Activated CD4-positive, alpha-beta T cell treated with anti-CD3 and anti-CD28 coated beads, Interleukin-2, amount 10 ng/mL, durations not matched to agents 7 days and 5 days (primary cell): ENCODE results near the gene SANBR. TPM values are rescaled to one million over a fixed set of nuclear protein-coding genes. Genes with fewer than 3 reads are reported as not detected.
"Not testable (repeated sequence)": the region's sequence is repeated elsewhere in the genome, so short reads cannot be mapped to it uniquely, and the experiment has no call there.

Experiments used
- CTCF ChIA-PET: fragments of 350-600 bp; sonication (Branson Sonifier 250); formaldehyde crosslinking; loops from one replicate; lab custom pipeline; 2021; ENCODE audit warnings: antibody characterized with exemption; lab: Charles Lee
- POLR2A ChIA-PET: fragments of 350-600 bp; sonication (Branson Sonifier 250); formaldehyde crosslinking; loops from one replicate; lab custom pipeline; 2021; ENCODE audit warnings: antibody characterized with exemption; lab: Charles Lee
- DNase-seq: peaks from one replicate; pipeline ENCODE4 v3.0.0-alpha.2; 2020
- H3K27ac Mint-ChIP-seq: one replicate; pipeline ENCODE4 v1.8.0; 2021; ENCODE audit warnings: mild to moderate bottlenecking, moderate library complexity, mixed read lengths
- H3K27me3 Mint-ChIP-seq: one replicate; pipeline ENCODE4 v1.8.0; 2021; ENCODE audit warnings: mixed read lengths
- H3K36me3 Mint-ChIP-seq: one replicate; pipeline ENCODE4 v1.8.0; 2021; ENCODE audit warnings: low read depth, mixed read lengths
- H3K4me1 Mint-ChIP-seq: one replicate; pipeline ENCODE4 v1.8.0; 2021; ENCODE audit warnings: mixed read lengths
- H3K4me3 Mint-ChIP-seq: one replicate; pipeline ENCODE4 v1.8.0; 2021; ENCODE audit warnings: mild to moderate bottlenecking, moderate library complexity, mixed read lengths
- H3K9me3 Mint-ChIP-seq: one replicate; pipeline ENCODE4 v1.8.0; 2021; ENCODE audit warnings: mixed read lengths
- total RNA-seq, 2 experiments: library from RNA; stranded (reverse); gene quantifications; one replicate each; pipeline ENCODE4 v1.2.3, GENCODE V29; 2021

Gene SANBR
- 10 to 100 TPM; 11.6 to 11.7 TPM for total RNA-seq

GRCh38 chr2:61065714-61066709 lies at the start of gene SANBR:
Gene SANBR, plus strand, starts transcription at chr2:61065871. Its CDS starts 4,480 bp downstream, at chr2:61070351.
- peak within 1 kb of the TSS; percentile 92 for H3K4me3 Mint-ChIP-seq
- CTCF ChIA-PET = no interaction called here
- H3K27me3 Mint-ChIP-seq = no peaks in the 10 kb centered on the region
- H3K4me1 Mint-ChIP-seq = peaks cover 25% of the 10 kb centered on the region
- POLR2A ChIA-PET = no interaction called here
- H3K36me3 Mint-ChIP-seq = peaks cover 5% of the 10 kb centered on the region
- no peaks in the 10 kb centered on the region for H3K9me3 Mint-ChIP-seq
- peak within 1 kb of the TSS; percentile 87 for H3K27ac Mint-ChIP-seq
- DNase-seq = peak; percentile 83

- Mint-ChIP-seq H3K9me3 (no peaks in the 10 kb centered on the region), H3K27me3 (no peaks in the 10 kb centered on the region), H3K4me3 (peak overlapping the region; percentile 97), H3K27ac (no peak overlapping the region), H3K4me1 (peaks cover 42% of the 10 kb centered on the region), H3K36me3 (peaks cover 7% of the 10 kb centered on the region)
- POLR2A ChIA-PET = no interaction called here
- CTCF ChIA-PET = no interaction called here
- no peak for DNase-seq
Measured at GRCh38 chr2:61015976-61016375, 49.7 kb upstream of the SANBR start.

GRCh38 chr2:61016392-61017002 lies 49.2 kb upstream of the SANBR start:
- DNase-seq = no peak
- no peaks in the 10 kb centered on the region for H3K9me3 Mint-ChIP-seq
- peaks cover 12% of the 10 kb centered on the region for H3K36me3 Mint-ChIP-seq
- H3K4me1 Mint-ChIP-seq = peaks cover 45% of the 10 kb centered on the region
- POLR2A ChIA-PET = interaction anchor here (1.0 kb wide), 1 partner anchor 11 kb away, joined by 3 read pairs; no protein-coding TSS in a partner anchor
- peak overlapping the region; percentile 97 for H3K4me3 Mint-ChIP-seq
- H3K27ac Mint-ChIP-seq = peak overlapping the region; percentile 97
- no peaks in the 10 kb centered on the region for H3K27me3 Mint-ChIP-seq
- CTCF ChIA-PET = no interaction called here

- peaks cover under 1% of the 10 kb centered on the region for H3K9me3 Mint-ChIP-seq
Measured at GRCh38 chr2:61017003-61017555, 48.6 kb upstream of the SANBR start.

GRCh38 chr2:61017556-61018317 lies 47.9 kb upstream of the SANBR start, which contains the start of the genes PEX13 and PUS10:
Gene PEX13, plus strand, starts transcription at chr2:61017720. Its CDS starts 40 bp downstream, at chr2:61017760.
Gene PUS10, minus strand, starts transcription at chr2:61018255. Its CDS starts 6,365 bp downstream, at chr2:61011890.
- POLR2A ChIA-PET = interaction anchor here (0.5 to 1.0 kb wide), 2 partner anchors 12 to 176 kb away, joined by 3 read pairs; no protein-coding TSS in a partner anchor
- peaks cover 22% of the 10 kb centered on the region for H3K36me3 Mint-ChIP-seq
- H3K4me3 Mint-ChIP-seq = peak within 1 kb of the TSS; percentile 97
- CTCF ChIA-PET = no interaction called here
- no peaks in the 10 kb centered on the region for H3K27me3 Mint-ChIP-seq
- peaks cover 4% of the 10 kb centered on the region for H3K9me3 Mint-ChIP-seq
- H3K4me1 Mint-ChIP-seq = peaks cover 48% of the 10 kb centered on the region
- peak; percentile 75 for DNase-seq
- H3K27ac Mint-ChIP-seq = peak within 1 kb of the TSS; percentile 97

More at GRCh38 chr2:61017003-61017555, 48.6 kb upstream of the SANBR start:
- H3K27ac Mint-ChIP-seq = peak overlapping the region; percentile 97
- peaks cover 18% of the 10 kb centered on the region for H3K36me3 Mint-ChIP-seq
- peak; percentile 82 for DNase-seq
- peak overlapping the region; percentile 97 for H3K4me3 Mint-ChIP-seq
- H3K4me1 Mint-ChIP-seq = peaks cover 50% of the 10 kb centered on the region
- ChIA-PET POLR2A (interaction anchor here (0.5 to 1.0 kb wide), 2 partner anchors 11 to 177 kb away, joined by 3 read pairs; no protein-coding TSS in a partner anchor), CTCF (no interaction called here)
- no peaks in the 10 kb centered on the region for H3K27me3 Mint-ChIP-seq

GRCh38 chr2:61018318-61018755 lies 47.3 kb upstream of the SANBR start:
- CTCF ChIA-PET = no interaction called here
- Mint-ChIP-seq H3K4me1 (peaks cover 45% of the 10 kb centered on the region), H3K36me3 (peaks cover 24% of the 10 kb centered on the region), H3K27ac (peak overlapping the region; percentile 97), H3K27me3 (no peaks in the 10 kb centered on the region), H3K9me3 (peaks cover 4% of the 10 kb centered on the region), H3K4me3 (peak overlapping the region; percentile 97)
- no peak for DNase-seq
- POLR2A ChIA-PET = no interaction called here

GRCh38 chr2:61018798-61019197 lies 46.9 kb upstream of the SANBR start:
- Mint-ChIP-seq H3K36me3 (peaks cover 27% of the 10 kb centered on the region), H3K27ac (peak overlapping the region; percentile 97), H3K9me3 (peaks cover 4% of the 10 kb centered on the region), H3K4me3 (peak overlapping the region; percentile 97), H3K4me1 (peaks cover 43% of the 10 kb centered on the region), H3K27me3 (no peaks in the 10 kb centered on the region)
- ChIA-PET CTCF (no interaction called here), POLR2A (no interaction called here)
- no peak for DNase-seq

GRCh38 chr2:61021228-61021660 lies 44.4 kb upstream of the SANBR start:
- H3K27me3 Mint-ChIP-seq = no peaks in the 10 kb centered on the region
- POLR2A ChIA-PET = no interaction called here
- H3K4me3 Mint-ChIP-seq = no peak overlapping the region
- H3K9me3 Mint-ChIP-seq = peaks cover 4% of the 10 kb centered on the region
- no peak overlapping the region for H3K27ac Mint-ChIP-seq
- H3K4me1 Mint-ChIP-seq = peaks cover 39% of the 10 kb centered on the region
- H3K36me3 Mint-ChIP-seq = peaks cover 33% of the 10 kb centered on the region
- CTCF ChIA-PET = interaction anchor here (1.1 to 1.7 kb wide), 2 partner anchors 9 to 13 kb away, joined by 3 read pairs; no protein-coding TSS in a partner anchor
- no peak for DNase-seq

- H3K4me3 Mint-ChIP-seq = no peak overlapping the region
- CTCF ChIA-PET = no interaction called here
- H3K27me3 Mint-ChIP-seq = no peaks in the 10 kb centered on the region
- no peak for DNase-seq
- H3K9me3 Mint-ChIP-seq = peaks cover 4% of the 10 kb centered on the region
- H3K4me1 Mint-ChIP-seq = peaks cover 33% of the 10 kb centered on the region
- H3K27ac Mint-ChIP-seq = no peak overlapping the region
- peaks cover 41% of the 10 kb centered on the region for H3K36me3 Mint-ChIP-seq
- POLR2A ChIA-PET = no interaction called here
Measured at GRCh38 chr2:61023670-61024069, 42.0 kb upstream of the SANBR start.

- CTCF ChIA-PET = interaction anchor here (0.9 to 1.2 kb wide), 2 partner anchors 8 to 10 kb away, joined by 3 read pairs; no protein-coding TSS in a partner anchor
- POLR2A ChIA-PET = no interaction called here
- Mint-ChIP-seq H3K27me3 (no peaks in the 10 kb centered on the region), H3K4me1 (peaks cover 9% of the 10 kb centered on the region), H3K36me3 (peaks cover 35% of the 10 kb centered on the region), H3K9me3 (peaks cover 3% of the 10 kb centered on the region), H3K4me3 (no peak overlapping the region), H3K27ac (no peak overlapping the region)
- DNase-seq = no peak
Measured at GRCh38 chr2:61029533-61029932, 36.1 kb upstream of the SANBR start.

GRCh38 chr2:61034592-61034991 lies 31.1 kb upstream of the SANBR start:
- H3K4me3 Mint-ChIP-seq, POLR2A ChIA-PET, H3K27ac Mint-ChIP-seq, H3K27me3 Mint-ChIP-seq, DNase-seq, H3K4me1 Mint-ChIP-seq: not testable (repeated sequence)
- Mint-ChIP-seq H3K9me3 (peaks cover 18% of the 10 kb centered on the region), H3K36me3 (peaks cover 56% of the 10 kb centered on the region)
- CTCF ChIA-PET = interaction anchor here (1.4 kb wide), 1 partner anchor 13 kb away, joined by 3 read pairs; no protein-coding TSS in a partner anchor
